Activated CD8-positive, alpha-beta memory T cell treated with anti-CD3 and anti-CD28 coated beads for 36 hours (primary cell): ENCODE data around the gene GARIN5B. TPM values are rescaled to one million over a fixed set of nuclear protein-coding genes. Genes with fewer than 3 reads are reported as not detected.
"Not testable (repeated sequence)": the region's sequence is repeated elsewhere in the genome, so short reads cannot be mapped to it uniquely, and the experiment has no call there.

ENCODE experiments used
- CTCF ChIA-PET: fragments of 350-600 bp; sonication (Branson Sonifier 250); formaldehyde crosslinking; loops from one replicate; lab custom pipeline; 2021; ENCODE audit warnings: antibody characterized with exemption; lab: Charles Lee
- POLR2A ChIA-PET: fragments of 350-600 bp; sonication (Branson Sonifier 250); formaldehyde crosslinking; loops from one replicate; lab custom pipeline; 2021; ENCODE audit warnings: antibody characterized with exemption; lab: Charles Lee
- total RNA-seq, 2 experiments: library from RNA; stranded (reverse); gene quantifications; one replicate each; pipeline ENCODE4 v1.2.3, GENCODE V29; 2021

The GARIN5B gene
- total RNA-seq, result not detected

DNA sequence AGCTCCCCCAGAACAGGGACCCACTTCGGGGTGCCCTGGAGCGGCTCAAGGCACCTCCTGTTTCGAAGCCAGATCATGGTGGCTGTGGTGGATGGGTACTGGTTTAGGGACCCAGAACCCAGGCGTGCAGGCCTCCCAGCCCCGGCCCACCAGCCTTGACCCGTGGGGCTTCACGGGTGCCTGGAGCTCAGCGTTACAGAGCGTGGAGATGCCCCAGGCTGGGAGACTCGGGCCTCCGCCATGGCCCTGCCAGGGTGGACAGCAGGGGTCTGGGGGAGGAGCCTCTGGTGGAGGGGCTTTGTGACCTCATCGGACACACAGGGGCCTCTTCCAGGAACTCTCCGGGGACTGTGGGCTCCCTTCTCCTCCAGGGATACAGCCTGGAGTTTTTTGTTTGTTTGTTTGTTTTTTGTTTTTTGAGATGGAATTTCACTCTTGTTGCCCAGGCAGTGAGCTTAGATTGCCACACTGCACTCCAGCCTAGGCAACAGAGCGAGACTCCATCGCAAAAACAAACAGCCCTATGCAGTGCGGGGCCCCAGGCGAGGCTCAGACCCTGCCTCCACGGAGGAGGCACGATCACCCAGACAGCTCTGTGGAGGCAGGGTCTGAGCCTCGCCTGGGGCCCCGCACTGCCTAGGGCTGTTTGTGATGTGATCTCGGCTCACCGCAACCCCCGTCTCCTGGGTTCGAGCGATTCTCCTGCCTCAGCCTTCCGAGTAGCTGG lies at the start of gene GARIN5B:
Gene GARIN5B (minus strand): TSS at position 271 of the 727 bp plus-strand sequence. CDS start 194 bp downstream, at position 77.
- ChIA-PET POLR2A (no interaction called here), CTCF (no interaction called here)

DNA sequence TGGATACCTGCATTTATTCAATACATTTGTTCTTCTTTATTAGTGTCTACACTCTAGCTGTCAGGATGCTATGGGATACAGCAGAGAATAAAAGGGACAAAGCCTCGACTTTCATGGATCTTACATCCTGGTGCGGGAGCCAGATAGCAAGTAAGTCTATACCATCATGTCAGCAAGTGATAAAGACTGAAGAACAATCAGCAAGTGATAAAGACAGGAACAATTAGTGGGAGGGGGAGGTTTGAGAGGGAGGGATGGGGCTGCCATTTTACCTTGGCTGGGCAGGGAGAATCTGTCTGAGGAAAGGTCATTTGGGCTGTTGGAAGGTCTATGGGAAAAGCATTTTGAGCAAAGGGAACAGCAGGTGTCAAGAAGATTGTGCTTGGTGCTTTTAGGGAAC lies 47.1 kb upstream of the GARIN5B start:
- ChIA-PET CTCF (no interaction called here), POLR2A (no interaction called here)

DNA sequence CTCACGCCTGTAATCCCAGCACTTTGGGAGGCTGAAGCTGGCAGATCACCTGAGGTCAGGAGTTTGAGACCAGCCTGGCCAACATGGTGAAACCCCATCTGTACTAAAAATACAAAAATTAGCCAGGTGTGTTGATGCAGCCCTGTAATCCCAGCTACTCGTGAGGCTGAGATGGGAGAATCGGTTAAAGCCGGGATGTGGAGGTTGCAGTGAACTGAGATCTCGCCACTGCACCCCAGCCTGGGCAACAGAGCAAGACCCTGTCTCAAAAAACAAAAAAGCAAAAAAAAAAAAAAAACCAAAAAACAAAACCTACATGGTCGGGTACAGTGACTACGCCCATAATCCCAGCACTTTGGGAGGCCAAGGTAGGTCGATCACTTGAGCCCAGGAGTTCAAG lies 46.1 kb upstream of the GARIN5B start:
- CTCF ChIA-PET, result interaction anchor here (1.0 to 1.4 kb wide), 3 partner anchors 25 to 107 kb away, joined by 3 to 6 read pairs (median 4); partner anchors contain the start of gene TMEM238
- POLR2A ChIA-PET, result interaction anchor here (1.0 to 1.2 kb wide), 2 partner anchors 25 to 108 kb away, joined by 3 to 4 read pairs; partner anchors contain the start of gene TMEM238

DNA sequence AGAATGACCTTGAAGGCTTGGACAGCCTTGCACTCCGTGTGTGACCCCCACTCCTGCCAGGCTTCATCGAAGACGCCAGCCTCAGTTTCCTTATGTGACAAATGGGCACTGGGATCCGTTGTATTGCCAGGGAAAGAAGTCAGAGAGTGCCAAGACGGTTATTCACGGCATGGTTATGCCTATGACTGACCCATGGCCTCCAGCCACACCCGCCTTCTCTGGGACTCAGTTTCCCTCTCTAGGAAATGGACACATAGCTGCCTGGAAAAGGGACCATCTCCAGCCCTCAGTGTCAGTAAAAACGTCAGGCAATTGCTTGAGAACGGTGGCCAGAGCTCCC lies 45.4 kb upstream of the GARIN5B start:
- ChIA-PET POLR2A (interaction anchor here (0.5 to 2.4 kb wide), 4 partner anchors 19 to 132 kb away, joined by 3 to 14 read pairs (median 4); partner anchors contain the start of gene TMEM238), CTCF (interaction anchor here (1.0 to 1.4 kb wide), 3 partner anchors 24 to 106 kb away, joined by 3 to 6 read pairs (median 4); partner anchors contain the start of gene TMEM238)

DNA sequence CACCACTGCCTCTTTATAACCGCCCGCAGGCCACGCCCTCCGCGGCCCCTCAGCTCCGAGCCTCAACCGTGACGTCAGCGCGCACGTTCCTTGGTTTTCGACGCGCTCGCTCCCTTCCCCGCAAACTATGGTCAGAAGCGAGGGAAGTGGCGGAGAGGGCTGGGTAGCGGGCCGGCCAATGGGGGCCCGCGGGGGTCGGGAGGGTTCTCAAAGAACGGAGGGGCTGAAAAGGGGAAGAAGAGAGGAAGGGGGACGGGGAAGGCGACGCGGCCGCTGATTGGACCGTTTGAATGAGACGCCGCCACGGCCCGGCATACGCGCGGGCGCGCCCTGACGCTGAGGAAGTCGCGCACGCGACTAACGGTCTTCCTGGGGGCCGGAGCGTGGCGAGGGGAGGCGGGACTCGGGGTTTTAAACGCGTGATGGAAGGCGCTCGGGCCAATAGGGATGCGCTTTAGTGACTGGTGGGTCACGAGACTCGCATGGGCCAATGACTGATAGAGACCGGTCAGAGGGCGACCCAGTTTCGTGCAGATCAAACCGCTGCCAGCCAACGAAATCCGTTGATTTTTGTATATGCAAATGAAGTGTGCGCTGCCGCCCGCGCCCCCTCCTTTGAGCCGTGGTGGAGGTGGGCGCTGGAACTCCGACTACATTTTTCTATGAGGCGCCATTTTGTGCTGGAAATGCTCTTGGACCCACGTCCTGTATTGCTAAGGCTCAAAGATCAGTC lies 44.9 kb upstream of the GARIN5B start:
- ChIA-PET POLR2A (interaction anchor here (0.5 to 3.2 kb wide), 12 partner anchors 9 to 152 kb away, joined by 3 to 26 read pairs (median 7); partner anchors contain the start of genes HSPBP1, KMT5C, PPP6R1 and RPL28), CTCF (interaction anchor here (1.0 to 1.8 kb wide), 5 partner anchors 20 to 106 kb away, joined by 3 to 6 read pairs (median 4); partner anchors contain the start of gene TMEM238)

DNA sequence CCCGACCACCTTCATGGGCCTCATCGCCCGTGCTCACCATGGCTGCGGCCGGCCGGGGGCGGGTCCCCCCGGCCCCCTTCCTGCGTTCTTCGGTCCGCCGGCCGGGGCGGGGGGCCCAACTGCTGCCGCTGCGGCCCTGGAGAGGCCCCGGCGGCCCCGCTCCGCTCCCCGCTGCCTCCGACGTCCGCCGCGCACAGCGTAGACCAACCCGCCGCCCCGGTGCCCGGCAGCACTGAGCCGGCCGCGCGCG lies 44.4 kb upstream of the GARIN5B start, which contains the start of gene UBE2S:
Gene UBE2S (minus strand): TSS at position 239 of the 250 bp plus-strand sequence. CDS start 199 bp downstream, at position 40.
- ChIA-PET CTCF (interaction anchor here (1.0 to 1.8 kb wide), 2 partner anchors 19 to 23 kb away, joined by 3 to 5 read pairs; partner anchors contain the start of gene TMEM238), POLR2A (interaction anchor here (0.6 to 3.2 kb wide), 10 partner anchors 8 to 152 kb away, joined by 3 to 26 read pairs (median 9); partner anchors contain the start of genes HSPBP1, KMT5C, PPP6R1 and RPL28)

DNA sequence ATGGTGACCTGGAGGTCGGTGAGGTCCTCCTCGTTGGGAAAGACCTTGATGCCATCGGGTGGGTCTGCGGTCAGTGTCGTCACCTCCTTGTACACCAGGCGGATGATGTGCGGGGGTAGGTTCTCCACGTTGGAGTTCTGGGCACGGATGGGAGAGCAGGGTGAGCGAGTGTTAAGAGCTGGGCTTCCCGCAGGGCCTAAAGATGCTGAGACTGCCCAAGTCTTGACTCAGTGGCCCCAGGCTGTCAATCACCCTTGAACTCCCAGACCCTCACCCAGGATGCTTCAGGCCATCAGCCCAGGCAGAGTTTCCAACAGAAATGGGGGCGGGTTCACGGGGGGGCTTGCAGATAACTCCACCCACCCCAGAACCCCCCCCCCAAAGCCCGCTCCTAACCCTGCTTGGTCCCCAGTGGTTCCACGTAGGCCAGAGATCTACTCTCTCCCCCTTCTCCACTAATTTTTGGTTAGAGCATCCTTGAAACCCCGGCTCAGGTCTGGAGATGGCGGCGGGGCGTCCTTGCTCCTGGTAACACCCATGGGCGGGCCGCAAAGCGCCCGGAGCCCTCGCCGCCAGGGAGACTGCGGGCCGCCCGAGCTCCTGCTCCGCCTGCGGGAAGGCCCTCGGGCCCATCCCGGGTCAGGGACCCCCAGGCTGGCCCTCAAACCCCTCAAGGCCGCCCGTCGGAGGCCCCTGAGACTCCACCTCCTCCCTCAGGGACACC lies 43.9 kb upstream of the GARIN5B start:
- ChIA-PET CTCF (interaction anchor here (0.6 to 1.8 kb wide), 4 partner anchors 19 to 246 kb away, joined by 3 to 5 read pairs (median 4); partner anchors contain the start of gene TMEM238), POLR2A (interaction anchor here (0.6 to 3.2 kb wide), 10 partner anchors 8 to 151 kb away, joined by 3 to 26 read pairs (median 9); partner anchors contain the start of genes HSPBP1, KMT5C, PPP6R1 and RPL28)

DNA sequence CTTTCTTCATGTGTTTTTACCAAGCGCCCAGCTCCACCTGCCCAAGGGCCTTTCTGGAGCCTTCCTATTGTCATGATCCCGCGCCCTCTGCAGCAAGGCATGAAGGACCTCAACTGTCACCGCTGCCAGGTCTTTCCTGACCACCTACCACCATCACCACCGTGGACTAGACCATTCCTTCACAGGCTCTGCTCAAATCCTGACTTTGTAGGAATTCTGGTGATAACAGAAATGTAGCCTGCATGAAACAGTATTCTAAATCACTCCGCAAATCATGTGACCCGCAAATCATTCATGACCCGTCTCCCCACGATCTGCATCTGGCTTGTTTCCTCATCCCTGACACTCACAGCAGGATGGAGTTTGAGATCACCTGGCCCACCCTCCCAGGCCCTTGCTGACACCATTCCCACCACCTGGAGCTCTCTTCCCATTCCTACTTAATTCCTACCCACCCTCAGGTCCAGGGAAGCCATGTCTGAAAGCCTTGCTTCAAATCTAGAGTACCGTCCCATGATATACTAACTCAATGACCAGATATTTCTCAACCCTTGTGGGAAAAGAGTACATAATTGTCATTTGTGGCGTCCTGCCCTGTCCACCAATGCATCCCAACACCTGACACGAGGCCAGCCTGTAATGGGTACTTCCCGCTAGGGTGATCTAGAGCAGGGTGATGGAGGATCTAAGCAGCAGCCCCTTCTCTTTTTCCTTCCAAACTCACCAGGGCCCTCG lies 43.2 kb upstream of the GARIN5B start:
- ChIA-PET CTCF (interaction anchor here (1.0 to 1.8 kb wide), 3 partner anchors 12 to 104 kb away, joined by 3 to 5 read pairs (median 4); partner anchors contain the start of gene TMEM238), POLR2A (interaction anchor here (2.4 to 3.2 kb wide), 3 partner anchors 17 to 22 kb away, joined by 14 to 26 read pairs (median 16); partner anchors contain the start of genes RPL28 and TMEM238)

DNA sequence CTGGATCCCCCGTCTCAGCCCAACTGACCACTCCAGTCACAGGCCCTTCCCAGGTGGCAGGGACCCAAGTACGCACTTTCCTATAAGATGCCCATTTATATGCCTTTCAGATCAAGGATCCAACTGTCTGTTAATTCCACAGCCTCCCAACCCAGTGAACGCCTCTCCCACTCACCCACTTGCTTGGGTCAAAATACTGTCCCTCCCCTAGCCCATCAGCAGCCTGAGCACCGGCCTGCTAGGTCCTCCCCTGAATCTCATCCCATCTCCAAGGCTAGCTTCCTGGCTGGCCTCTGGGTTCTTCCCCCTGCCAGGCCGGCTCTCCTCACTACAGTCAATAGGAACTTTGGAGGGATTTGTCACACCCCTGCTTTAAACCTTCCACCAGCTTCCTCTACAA lies 42.6 kb upstream of the GARIN5B start:
- ChIA-PET POLR2A (interaction anchor here (2.5 to 3.2 kb wide), 2 partner anchors 19 to 22 kb away, joined by 16 to 26 read pairs; partner anchors contain the start of genes RPL28 and TMEM238), CTCF (interaction anchor here (1.0 to 1.2 kb wide), 2 partner anchors 13 to 103 kb away, joined by 3 to 4 read pairs; no protein-coding TSS in a partner anchor)

DNA sequence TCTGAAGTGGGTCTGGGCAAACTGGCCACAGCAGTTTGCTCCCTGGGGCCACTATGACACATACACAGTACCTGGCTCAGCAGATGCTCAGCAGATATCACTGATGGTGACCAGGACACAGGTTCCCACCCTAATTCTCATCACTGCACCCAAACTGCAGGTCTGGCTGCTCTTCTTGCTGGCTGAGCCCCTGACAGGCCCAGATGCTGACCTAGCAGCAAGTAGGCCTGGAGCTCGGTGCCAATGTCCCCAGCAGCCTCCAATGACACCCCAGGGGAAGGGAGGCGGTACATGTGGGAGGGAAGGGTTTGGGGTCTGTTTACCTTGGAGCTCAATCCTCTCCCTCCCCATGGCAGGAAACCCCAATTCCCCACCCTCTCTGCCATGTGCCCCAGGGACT lies 39.4 kb upstream of the GARIN5B start:
- ChIA-PET POLR2A (interaction anchor here (2.2 to 3.0 kb wide), 2 partner anchors 12 to 14 kb away, joined by 5 to 7 read pairs; no protein-coding TSS in a partner anchor), CTCF (no interaction called here)

DNA sequence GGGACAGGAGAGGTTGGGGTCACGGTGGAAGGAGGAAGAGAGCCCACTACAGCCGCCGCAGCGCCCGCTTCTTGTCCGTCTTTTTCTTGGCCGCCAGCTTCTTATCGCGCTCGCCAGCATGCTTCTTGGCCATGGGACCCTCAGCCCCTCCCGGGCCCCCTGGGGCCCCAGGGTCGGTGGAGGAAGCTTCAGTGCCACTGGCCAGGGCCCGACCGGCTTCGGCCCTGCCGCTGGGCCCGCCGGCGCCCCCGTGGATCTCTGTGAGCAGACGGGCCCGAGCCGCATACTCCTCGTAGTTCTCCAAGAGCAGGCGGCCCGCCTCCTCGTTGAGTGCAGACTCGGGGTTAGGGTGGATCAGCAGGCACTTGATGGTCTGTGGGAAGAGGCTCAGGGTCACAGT lies 38.3 kb upstream of the GARIN5B start:
- POLR2A ChIA-PET, result interaction anchor here (2.2 to 3.0 kb wide), 2 partner anchors 11 to 13 kb away, joined by 5 to 7 read pairs; no protein-coding TSS in a partner anchor
- CTCF ChIA-PET, result not testable (repeated sequence)

DNA sequence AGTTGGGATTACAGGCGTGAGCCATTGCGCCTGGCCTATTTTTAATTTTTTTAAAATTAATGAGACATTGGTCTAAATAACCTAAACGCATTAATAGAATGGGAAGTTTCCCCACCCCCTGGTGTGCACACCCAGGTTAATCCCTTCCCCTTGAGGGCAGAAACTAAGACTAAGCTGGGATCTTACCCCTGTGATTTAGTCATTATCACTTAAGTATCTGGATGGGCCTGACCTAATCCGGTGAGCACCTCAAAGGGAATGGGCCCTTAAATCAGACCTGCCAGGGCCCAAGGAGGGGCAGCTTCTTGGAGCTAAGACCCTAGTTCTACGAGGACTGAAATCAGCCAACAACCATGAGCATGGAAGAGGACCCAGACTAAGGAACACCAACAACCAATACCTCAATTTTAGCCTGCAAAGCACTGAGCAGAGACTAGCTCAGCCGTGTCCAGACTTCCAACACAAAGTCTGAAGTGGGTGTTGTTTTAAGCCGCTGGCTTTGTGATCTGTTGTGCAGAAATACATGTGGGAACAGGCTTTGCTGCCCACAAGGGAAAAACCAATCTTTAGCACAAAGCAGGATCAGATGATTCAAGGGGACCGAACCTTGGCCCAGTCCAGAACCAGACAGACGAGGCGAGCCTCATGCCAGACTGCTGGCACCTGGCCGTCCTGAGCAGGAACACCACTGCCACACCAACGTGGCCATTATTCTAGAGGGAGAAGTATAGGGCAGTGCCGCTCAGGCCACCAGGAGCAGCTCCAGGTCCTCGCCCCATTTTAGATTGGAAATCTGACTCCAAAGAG lies 37.4 kb upstream of the GARIN5B start:
- POLR2A ChIA-PET, result interaction anchor here (2.2 to 3.0 kb wide), 2 partner anchors 10 to 12 kb away, joined by 5 to 7 read pairs; no protein-coding TSS in a partner anchor
- CTCF ChIA-PET, result no interaction called here

DNA sequence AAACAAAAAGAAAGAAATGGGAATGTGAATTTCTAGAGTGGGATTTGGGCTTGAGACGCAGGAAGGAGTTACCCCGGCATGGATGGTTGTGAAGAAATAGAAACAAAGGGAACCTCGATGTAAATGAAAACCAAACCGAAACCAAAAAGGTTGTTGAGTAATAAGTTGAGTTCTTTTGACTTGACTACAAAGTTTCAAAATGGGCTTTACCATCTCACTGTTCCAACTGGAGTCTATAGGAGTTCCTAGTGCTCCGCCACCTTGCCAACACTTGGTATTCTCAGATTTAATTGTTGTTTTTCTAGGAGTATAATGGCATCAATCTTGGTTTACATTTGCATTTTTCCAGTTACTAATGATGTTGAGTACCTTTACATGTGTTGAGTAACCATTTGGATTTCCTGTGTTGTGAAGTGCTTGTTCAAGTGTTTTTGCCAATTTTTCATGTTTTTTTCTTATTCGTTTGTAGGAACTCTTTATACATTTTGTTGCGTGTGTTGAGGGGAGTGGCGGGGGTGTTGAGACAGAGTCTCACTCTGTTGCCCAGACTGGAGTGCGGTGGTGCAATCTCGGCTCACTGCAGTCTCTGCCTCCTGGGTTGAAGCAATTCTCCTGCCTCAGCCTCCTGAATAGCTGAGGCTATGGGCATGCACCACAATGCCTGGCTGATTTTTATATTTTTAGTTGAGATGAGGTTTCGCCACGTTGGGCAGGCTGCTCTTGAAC lies 35.3 kb upstream of the GARIN5B start:
- POLR2A ChIA-PET, result interaction anchor here (1.4 kb wide), 1 partner anchor 12 kb away, joined by 6 read pairs; the partner anchor contains the start of gene RPL28
- CTCF ChIA-PET, result no interaction called here

DNA sequence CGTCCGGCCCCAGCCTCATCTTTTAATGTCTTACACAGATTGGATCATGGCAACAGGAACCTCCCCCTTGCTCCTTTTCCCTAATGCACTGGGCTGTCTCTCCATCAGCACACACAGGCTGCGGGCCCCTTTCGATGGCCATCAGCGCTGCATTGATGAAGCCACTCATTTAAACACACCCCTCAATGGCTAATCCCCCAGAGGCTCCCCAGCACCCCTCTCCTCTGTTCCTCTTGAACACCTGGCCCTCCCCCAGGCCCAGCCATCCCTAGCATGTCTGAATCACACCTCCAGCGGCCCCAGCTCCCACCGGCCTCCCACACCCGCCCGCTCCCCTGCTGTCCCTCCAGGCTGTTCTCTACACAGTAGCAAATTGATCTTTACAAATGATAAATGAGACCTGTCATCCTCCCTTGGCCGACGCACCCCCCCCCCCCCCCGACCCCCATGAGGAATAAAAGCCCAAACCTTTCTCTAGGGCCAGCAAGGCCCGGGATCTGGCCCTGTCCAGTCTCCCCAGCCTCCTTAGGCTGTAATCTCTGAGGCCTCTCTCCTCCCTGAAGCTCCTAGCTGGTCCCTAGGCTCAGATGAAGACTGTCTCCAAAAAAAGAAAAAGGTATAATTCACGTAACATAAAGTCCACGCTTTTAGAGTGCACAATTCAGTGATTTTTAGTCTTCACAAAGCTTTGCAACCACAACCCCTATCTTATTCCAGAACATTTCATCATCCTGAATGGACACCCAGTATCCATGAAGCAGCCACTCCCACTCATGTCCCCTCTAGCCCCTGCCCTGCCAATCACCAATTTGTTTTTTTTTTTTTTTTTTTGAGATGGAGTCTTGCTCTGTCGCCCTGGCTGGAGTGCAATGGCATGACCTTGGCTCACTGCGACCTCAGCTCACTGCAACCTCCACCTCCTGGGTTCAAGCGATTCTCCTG lies 30.0 kb upstream of the GARIN5B start:
- ChIA-PET POLR2A (interaction anchor here (0.6 to 1.6 kb wide), 2 partner anchors 14 to 157 kb away, joined by 3 read pairs; no protein-coding TSS in a partner anchor), CTCF (no interaction called here)
